NCI-H1092 treated with DMSO at 0.1 percent for 48 hours (cell line): Measurements from ENCODE around the gene MYOM1.

ENCODE experiments used
- DNase-seq: peaks from one replicate; lab custom pipeline; 2025; lab: John Stamatoyannopoulos, UW

Gene MYOM1

DNA sequence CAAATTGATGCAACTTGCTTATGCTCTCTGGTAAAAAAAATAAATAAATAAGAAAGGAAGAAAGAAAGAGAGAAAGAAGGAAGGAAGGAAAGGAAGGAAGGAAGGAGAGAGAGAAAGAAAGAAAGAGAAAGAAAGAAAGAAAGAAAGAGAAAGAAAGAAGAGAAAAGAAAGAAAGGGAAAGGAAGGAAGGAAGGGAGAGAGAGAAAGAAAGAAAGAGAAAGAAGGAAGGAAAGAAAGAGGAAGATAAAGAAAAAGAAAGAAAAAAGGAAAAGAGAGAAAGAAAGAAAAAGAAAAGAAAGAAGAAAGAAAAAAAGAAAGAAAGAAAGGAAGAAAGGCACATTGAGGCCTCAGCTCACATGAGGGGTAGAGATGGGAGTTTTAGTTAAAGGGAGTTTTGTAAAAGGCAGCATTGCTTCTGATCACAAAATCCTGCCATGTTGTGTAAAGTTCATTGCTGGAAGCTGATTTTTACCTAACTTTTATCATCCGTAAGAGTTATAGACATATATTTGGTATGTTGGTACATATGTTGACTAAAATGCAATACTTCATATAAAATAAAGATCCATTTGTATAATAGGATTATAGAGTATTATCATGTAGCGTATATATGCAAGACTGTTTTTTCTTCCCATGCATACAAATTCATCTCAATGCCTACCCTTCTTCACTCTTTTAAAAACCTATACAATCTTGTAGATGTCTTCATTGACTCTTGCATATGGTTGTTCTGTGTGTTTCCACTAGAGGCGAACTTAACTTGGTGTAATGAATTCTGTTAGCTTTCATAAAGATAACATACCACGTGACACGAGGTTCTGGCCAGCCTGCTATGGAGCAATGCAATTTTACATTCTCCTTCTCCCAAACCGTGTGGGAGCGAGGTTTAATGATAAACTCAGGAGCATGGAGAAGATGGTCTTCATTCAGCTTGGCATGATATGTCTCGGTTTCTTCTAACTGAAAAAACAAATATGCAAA is 32.8 kb downstream of the MYOM1 start:
- DNase-seq = no peak

DNA sequence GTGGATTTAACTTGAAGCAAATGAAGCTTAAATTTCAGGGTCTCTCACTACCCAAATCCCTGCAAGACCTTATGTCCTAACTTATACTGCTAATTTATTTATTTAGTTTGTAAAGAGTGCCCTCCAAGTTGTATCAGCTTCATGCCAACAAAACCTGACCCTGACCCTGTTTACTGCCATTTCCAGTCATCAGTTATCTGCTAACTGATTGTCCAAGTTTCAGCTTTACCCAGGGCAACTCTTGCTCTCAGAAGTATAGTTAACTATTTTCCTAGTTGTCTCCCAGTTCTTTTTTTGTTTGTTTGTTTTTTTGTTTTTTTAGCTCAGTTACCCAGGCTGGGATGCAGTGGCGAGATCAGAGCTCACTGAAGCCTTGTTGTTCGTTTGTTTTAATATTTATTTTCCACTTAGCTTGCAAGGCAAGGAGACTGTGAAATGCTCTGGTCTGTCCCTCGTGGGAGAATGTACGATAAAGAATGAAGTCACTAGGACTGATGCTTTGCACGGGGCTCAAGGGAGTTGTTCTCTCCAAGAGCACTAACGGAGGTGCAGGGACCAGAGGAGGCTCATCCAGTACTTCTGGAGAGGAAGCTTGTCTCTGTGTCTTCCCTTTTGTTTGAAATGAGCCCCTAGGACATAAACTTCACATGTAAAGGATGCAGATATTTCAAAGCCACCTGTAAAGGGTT is 35.3 kb downstream of the MYOM1 start:
- DNase-seq = no peak

DNA sequence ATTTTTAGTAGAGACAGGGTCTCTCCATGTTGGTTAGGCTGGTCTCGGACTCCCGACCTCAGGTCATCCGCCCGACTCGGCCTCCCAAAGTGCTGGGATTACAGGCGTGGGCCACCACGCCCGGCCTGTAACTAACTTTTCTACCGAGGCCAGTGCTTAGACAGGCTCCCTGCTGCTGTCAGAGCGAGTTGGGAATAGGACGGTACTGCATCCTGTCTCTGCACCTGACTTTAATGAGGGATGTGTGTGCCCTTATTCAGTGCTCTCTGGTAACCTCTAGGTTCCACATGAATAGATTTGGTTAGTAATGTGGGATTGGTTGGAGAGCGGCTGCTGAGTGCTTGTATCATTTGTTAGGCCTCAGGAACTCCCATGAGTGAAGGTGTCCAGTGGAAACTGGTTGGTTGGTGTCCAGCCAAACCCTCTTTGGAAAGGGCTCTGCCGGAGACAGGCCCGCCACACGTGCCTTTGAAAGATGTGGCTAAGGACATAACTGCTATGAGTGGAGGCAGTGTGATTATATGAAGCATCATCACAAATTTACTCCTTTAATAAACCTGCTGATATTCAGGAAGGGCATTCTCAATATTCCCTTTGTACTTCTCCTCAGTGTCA is 36.6 kb downstream of the MYOM1 start:
- DNase-seq = no peak

DNA sequence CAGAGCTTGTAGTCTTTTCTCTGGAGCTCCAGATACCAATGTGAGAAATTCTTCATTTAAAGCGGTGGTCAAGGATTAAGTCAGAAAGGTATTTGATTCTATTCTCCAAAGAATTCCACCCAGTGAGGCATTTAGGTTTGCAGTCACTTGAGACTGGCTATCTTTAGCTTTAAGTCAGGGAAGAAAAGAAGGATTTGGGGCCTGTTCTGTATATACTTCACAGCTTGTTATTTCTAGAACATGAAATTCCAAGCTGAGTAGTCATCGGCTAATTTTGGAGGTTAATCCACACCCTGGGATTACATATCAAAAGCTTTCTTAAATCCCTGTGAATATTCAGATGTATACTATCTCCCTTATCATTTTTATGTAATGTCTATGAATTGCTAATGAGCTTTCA is 39.4 kb downstream of the MYOM1 start:
- no peak for DNase-seq

- DNase-seq = no peak
Measured at GRCh38 chr18:3179430-3180089, 40.2 kb downstream of the MYOM1 start.

DNA sequence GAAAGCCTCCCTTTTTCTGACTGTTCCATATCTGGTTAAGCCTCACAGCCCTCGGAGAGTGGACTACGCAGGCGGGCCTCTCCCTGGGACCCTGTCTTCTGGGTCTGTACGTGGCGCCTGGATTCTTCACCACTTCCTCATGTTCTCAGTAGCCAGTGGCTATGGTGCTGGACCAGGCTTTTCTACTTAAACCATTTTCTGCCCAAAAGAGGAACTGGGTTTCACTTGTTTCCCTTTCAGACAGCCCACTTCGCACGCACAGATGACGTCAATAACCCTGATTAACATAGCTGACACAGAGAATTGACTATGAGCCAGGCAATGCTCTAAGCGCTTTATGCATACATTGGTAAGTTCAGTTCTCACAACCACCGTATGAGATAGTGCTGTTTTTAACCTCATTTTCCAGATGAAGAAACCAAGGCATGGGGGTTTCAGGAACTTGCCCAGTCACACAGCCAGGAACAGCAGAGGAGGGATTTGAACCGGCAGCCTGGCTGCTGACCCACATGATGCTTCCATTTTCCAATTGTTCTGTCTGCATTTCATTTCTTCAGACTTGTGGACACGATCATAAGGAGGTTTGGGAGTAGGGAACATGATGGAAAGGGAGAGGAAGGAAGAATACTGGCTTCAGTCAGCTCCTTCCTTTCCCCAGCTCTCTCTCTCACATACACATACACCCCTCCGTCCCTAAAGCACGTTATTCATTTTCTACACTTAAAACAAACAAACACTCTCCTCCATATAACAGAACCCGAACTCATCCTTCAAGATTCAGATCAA is 41.7 kb downstream of the MYOM1 start:
- no peak for DNase-seq

GRCh38 chr18:3175195-3175758 is 44.5 kb downstream of the MYOM1 start:
- DNase-seq = no peak

DNA sequence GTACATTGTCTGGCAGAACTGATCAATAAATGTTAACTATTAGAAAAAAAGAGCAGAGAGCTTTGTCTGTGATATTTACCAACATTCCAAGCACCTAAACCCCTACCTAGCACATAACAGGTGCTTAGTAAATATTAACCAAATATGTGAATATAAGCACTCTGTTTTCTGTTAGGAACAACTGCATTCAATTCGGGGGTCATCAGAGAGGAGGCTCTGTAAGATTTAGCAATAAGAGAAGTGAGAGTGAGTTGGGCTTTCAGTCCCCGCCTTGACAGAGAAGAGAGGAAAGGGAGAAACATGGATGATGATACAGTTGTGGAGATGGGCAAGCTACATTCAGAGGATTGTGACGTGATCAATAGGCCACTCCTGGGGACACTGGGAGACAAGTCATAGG is 47.7 kb downstream of the MYOM1 start:
- no peak for DNase-seq

DNA sequence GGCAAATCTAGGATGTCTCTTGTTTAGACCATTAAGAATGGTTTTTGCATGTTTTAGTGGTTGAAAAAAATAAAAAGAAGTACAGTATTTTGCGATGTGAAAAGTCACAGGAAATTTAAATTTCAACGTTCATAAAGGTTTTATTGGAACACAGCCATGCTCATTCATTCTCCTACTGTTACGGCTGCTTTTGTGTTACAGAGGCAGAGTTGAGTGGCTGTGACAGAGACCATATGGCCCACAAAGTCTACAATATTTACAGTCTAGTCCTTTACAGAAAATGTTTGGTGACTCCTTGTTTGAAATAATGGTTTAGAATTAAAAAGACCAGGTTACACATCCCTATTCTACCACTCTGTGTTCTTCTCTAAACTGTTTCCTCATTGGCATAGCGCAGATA is 48.1 kb downstream of the MYOM1 start:
- no peak for DNase-seq

- DNase-seq = no peak
Measured at GRCh38 chr18:3170441-3171161, 49.2 kb downstream of the MYOM1 start.

GRCh38 chr18:3164381-3164780 is 55.4 kb downstream of the MYOM1 start:
- no peak for DNase-seq

DNA sequence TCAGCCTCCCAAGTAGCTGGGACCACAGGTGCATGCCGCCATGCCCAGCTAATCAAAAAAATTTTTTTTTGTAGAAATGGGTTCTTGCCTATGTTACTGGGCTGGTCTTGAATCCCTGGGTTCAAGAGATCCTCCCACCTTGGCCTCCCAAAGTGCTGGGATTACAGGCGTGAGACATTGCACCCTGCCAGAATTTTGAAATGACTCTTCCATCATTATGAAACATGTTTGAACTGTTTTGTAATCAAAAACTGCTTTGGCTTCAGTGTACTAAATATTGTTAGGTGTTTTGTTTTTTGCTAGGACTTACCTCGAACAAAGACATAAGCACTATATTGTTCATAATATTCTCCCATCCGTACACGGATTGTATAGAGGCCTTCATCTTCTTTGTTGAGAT is 55.8 kb downstream of the MYOM1 start:
- DNase-seq = no peak

DNA sequence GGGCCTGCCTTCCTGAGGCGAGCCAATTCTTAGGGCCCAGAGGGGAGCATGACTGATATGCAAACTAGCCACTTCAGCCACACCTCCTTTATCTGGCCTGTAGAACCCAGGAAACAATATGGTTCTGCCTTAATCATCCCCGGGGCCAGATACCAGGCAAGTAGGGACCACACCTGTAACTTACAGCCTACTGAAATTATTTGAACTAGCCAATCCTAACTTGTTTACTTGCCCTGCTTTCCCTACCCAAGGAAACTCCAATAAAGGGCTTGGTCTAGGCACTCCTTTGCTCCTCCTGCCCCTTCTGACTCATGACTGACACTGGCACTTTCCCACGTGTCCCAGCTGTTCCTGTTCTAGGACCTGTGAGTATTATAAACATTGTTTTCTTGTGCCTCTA is 57.6 kb downstream of the MYOM1 start:
- no peak for DNase-seq

GRCh38 chr18:3159830-3160229 is 59.9 kb downstream of the MYOM1 start:
- DNase-seq = no peak

- DNase-seq = no peak
Measured at GRCh38 chr18:3157606-3158005, 62.2 kb downstream of the MYOM1 start.

GRCh38 chr18:3157086-3157485 is 62.7 kb downstream of the MYOM1 start:
- DNase-seq = no peak

GRCh38 chr18:3156325-3156640 is 63.5 kb downstream of the MYOM1 start:
- no peak for DNase-seq

GRCh38 chr18:3154214-3154613 is 65.6 kb downstream of the MYOM1 start:
- DNase-seq = no peak

- DNase-seq = no peak
Measured at GRCh38 chr18:3153107-3153704, 66.6 kb downstream of the MYOM1 start.

DNA sequence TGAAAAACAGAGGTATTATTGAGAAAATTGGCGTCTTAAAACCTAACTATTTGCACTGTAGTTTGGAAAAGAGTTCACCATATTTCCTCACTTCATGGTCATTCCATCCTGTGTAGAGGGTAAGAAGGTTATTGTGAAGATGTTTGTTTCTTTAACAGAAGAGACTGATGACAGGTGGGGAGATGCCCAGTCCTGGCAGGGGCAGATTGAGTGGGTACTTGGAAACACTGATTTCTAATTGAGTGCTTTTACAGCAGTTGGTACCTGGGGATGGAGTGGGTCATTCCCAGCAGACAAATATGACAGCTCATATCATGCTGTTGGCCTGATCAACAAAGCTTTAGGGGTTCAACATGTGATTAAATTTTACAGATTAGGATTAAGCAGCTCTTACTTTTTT is 67.5 kb downstream of the MYOM1 start:
- DNase-seq = no peak
